SK-N-SH treated with all-trans-retinoic acid at 6 μM for 48 hours (cell line): ENCODE data around the gene ARHGAP29.

Experiments
- ATAC-seq: fragments of 200-7000 bp; cut with Tn5 transposase; 3 replicates; pipeline ENCODE4 v1.9.1; 2020; ENCODE audit warnings: mild to moderate bottlenecking, moderate library complexity
- ARNTL ChIP-seq: fragments of 450-650 bp; formaldehyde crosslinking; IDR thresholded peaks from 2 replicates; pipeline ENCODE4 v1.5.0; 2020; ENCODE audit warnings: low read depth, mild to moderate bottlenecking, moderate library complexity, borderline replicate concordance
- BACH2 ChIP-seq: fragments of 250-450 bp; sonication (Bioruptor Pico); IDR thresholded peaks from 2 replicates; pipeline ENCODE4 v1.9.0; 2021; ENCODE audit warnings: mild to moderate bottlenecking, borderline replicate concordance
- CSDC2 ChIP-seq: fragments of 250-450 bp; sonication (Bioruptor Pico); IDR thresholded peaks from 2 replicates; pipeline ENCODE4 v1.5.0; 2020; ENCODE audit warnings: mild to moderate bottlenecking, moderate library complexity
- ESRRG ChIP-seq: fragments of 250-450 bp; sonication (Bioruptor Pico); IDR thresholded peaks from 2 replicates; pipeline ENCODE4 v1.6.1; 2021; ENCODE audit warnings: mild to moderate bottlenecking
- GLIS3 ChIP-seq: fragments of 250-450 bp; sonication (Bioruptor Pico); IDR thresholded peaks from 2 replicates; pipeline ENCODE4 v1.5.0; 2020; ENCODE audit warnings: mild to moderate bottlenecking, moderate library complexity
- ISL1 ChIP-seq: fragments of 250-450 bp; sonication (Bioruptor Pico); IDR thresholded peaks from 2 replicates; pipeline ENCODE4 v2.1.2; 2022; ENCODE audit warnings: mild to moderate bottlenecking, moderate library complexity
- OSR1 ChIP-seq: fragments of 250-450 bp; sonication (Bioruptor Pico); IDR thresholded peaks from 2 replicates; pipeline ENCODE4 v1.8.0; 2022; ENCODE audit warnings: moderate library complexity, mild to moderate bottlenecking, inconsistent platforms
- PPARA ChIP-seq: fragments of 250-450 bp; sonication (Bioruptor Pico); IDR thresholded peaks from 2 replicates; pipeline ENCODE4 v1.5.0; 2020; ENCODE audit warnings: mild to moderate bottlenecking, borderline replicate concordance
- RARB ChIP-seq: fragments of 250-450 bp; sonication (Bioruptor Pico); IDR thresholded peaks from 2 replicates; pipeline ENCODE4 v1.8.0; 2021; ENCODE audit warnings: mild to moderate bottlenecking, moderate library complexity
- SNAI2 ChIP-seq: fragments of 250-450 bp; sonication (Bioruptor Pico); IDR thresholded peaks from 2 replicates; pipeline ENCODE4 v1.5.0; 2020; ENCODE audit warnings: mild to moderate bottlenecking, moderate library complexity
- TCF4 ChIP-seq: fragments of 250-450 bp; sonication (Bioruptor Pico); IDR thresholded peaks from 2 replicates; pipeline ENCODE4 v1.8.0; 2021; ENCODE audit warnings: mild to moderate bottlenecking, moderate library complexity, borderline replicate concordance
- TOX ChIP-seq: fragments of 250-450 bp; sonication (Bioruptor Pico); IDR thresholded peaks from 2 replicates; pipeline ENCODE4 v1.8.0; 2021; ENCODE audit warnings: mild to moderate bottlenecking, moderate library complexity, borderline replicate concordance
- ZC3H10 ChIP-seq: fragments of 250-450 bp; sonication (Bioruptor Pico); IDR thresholded peaks from 2 replicates; pipeline ENCODE4 v1.5.1; 2021; ENCODE audit warnings: mild to moderate bottlenecking, moderate library complexity
- ZFP30 ChIP-seq: fragments of 450-650 bp; formaldehyde crosslinking; IDR thresholded peaks from 2 replicates; pipeline ENCODE4 v1.5.0; 2022; ENCODE audit warnings: mild to moderate bottlenecking, moderate library complexity
- ZNF565 ChIP-seq: fragments of 450-650 bp; formaldehyde crosslinking; conservative IDR thresholded peaks from 2 replicates; pipeline ENCODE4 v1.5.0; 2020; ENCODE audit warnings: low read depth, mild to moderate bottlenecking, moderate library complexity
- ZNF70 ChIP-seq: fragments of 450-650 bp; formaldehyde crosslinking; IDR thresholded peaks from 2 replicates; pipeline ENCODE4 v1.5.0; 2020; ENCODE audit warnings: mild to moderate bottlenecking, moderate library complexity
- ZNF8 ChIP-seq: fragments of 450-650 bp; formaldehyde crosslinking; IDR thresholded peaks from 2 replicates; pipeline ENCODE4 v1.5.0; 2020; ENCODE audit warnings: mild to moderate bottlenecking, moderate library complexity
- TF ChIP-seq, protein P1 (sequence below): fragments of 250-450 bp; sonication (Bioruptor Pico); IDR thresholded peaks from 2 replicates; pipeline ENCODE4 v1.5.1; 2021; ENCODE audit warnings: mild to moderate bottlenecking, moderate library complexity
- TF ChIP-seq, protein P2 (sequence below): fragments of 250-450 bp; sonication (Bioruptor Pico); IDR thresholded peaks from 2 replicates; pipeline ENCODE4 v1.5.0; 2020; ENCODE audit warnings: mild to moderate bottlenecking, moderate library complexity
- TF ChIP-seq, protein P3 (sequence below): fragments of 250-450 bp; sonication (Bioruptor Pico); IDR thresholded peaks from 2 replicates; pipeline ENCODE4 v1.8.0; 2020; ENCODE audit warnings: mild to moderate bottlenecking, moderate library complexity, borderline replicate concordance
- TF ChIP-seq, protein P4 (sequence below): fragments of 250-450 bp; sonication (Bioruptor Pico); IDR thresholded peaks from 2 replicates; pipeline ENCODE4 v1.5.1; 2020; ENCODE audit warnings: low read depth, mild to moderate bottlenecking, moderate library complexity
- TF ChIP-seq, protein P5 (sequence below): fragments of 250-450 bp; sonication (Bioruptor Pico); IDR thresholded peaks from 2 replicates; pipeline ENCODE4 v1.8.0; 2021; ENCODE audit warnings: low read depth, mild to moderate bottlenecking, moderate library complexity, borderline replicate concordance

The ARHGAP29 gene

DNA sequence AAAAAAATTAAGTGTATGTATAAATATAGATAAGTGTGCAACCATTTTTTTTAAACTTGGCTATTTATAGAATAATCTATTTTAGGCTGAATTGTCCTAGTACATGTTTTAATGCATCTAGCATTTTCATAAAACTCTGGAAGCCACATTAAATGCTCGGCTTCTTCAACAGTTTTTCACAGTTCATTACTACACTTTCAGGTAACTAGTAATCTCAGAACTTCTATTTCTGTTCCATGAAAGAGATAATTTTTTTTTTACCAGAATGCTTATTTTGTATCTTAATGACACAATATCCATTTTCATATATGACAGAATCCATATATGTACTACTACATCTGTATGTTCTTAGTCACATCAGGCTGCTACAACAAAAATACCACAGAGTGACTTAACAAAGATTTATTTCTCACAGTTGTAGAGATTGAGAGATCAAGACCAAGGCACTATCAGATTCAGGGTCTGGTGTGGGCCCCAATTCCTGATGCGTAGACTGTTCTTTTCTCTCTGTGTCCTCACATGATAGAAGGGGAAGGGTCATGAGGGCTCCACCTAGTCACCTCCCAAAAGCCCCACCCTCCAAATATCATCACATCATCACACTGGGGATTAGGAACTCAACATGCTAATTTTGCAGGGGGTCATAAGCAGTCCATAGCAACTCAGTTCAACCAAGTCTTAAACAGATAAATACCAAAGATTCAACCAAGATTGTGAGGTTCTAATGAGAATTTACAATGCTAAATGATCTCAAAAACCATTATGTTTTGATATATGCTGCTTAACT lies 43.1 kb downstream of the ARHGAP29 start (continued):
- TF ChIP-seq ZC3H10 (no peak), SNAI2 (CRISPR knock-in tag) (no peak)

DNA sequence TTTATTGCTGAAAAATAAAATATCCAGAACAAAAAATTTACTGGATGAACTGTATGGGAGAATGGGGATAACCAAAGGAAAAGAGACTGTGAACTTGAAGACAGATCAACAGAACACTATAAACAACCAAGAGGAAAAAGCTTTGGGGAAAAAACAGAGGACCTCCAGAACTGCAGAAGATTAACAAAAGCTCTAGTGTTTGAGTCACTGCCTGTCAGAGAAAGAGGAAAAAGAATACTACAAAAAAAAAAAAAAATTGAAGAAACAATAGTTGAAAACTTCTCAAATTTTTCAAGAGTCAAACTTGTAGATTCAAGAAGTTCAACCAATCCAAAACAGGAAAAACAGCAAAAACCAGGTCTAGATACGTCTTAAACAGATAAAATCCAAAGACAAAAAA lies 44.3 kb downstream of the ARHGAP29 start:
- TF ChIP-seq ZFP30 (CRISPR knock-in tag) (no peak), ZNF70 (CRISPR knock-in tag) (no peak), ESRRG (CRISPR knock-in tag) (no peak), TOX (CRISPR knock-in tag) (no peak), PPARA (CRISPR knock-in tag) (no peak), ARNTL (CRISPR knock-in tag) (no peak), CSDC2 (no peak), BACH2 (no peak), ISL1 (CRISPR knock-in tag) (no peak)
- TF ChIP-seq, protein P1, sequence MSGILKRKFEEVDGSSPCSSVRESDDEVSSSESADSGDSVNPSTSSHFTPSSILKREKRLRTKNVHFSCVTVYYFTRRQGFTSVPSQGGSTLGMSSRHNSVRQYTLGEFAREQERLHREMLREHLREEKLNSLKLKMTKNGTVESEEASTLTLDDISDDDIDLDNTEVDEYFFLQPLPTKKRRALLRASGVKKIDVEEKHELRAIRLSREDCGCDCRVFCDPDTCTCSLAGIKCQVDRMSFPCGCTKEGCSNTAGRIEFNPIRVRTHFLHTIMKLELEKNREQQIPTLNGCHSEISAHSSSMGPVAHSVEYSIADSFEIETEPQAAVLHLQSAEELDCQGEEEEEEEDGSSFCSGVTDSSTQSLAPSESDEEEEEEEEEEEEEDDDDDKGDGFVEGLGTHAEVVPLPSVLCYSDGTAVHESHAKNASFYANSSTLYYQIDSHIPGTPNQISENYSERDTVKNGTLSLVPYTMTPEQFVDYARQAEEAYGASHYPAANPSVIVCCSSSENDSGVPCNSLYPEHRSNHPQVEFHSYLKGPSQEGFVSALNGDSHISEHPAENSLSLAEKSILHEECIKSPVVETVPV (CRISPR knock-in tag) = no peak
- ATAC-seq = no peak

DNA sequence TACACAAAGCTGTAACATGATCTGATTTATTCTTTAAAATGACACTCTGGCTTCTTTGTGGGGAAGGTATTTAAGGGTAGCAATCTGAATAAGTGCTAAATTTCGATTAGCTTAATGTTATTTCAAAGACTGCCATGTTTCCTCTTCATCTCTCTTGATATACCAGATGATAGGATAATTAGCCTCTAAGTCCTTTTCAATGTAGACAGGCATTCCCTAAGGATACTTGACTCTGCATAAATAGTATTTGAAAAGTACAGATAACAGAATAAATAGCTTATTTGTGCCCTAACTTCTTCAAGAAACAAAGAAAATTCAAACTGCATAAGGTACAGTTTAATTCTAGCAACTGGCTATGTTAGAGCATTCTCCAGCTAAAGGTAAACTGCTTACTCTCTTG lies 46.2 kb downstream of the ARHGAP29 start:
- TF ChIP-seq, protein P2, sequence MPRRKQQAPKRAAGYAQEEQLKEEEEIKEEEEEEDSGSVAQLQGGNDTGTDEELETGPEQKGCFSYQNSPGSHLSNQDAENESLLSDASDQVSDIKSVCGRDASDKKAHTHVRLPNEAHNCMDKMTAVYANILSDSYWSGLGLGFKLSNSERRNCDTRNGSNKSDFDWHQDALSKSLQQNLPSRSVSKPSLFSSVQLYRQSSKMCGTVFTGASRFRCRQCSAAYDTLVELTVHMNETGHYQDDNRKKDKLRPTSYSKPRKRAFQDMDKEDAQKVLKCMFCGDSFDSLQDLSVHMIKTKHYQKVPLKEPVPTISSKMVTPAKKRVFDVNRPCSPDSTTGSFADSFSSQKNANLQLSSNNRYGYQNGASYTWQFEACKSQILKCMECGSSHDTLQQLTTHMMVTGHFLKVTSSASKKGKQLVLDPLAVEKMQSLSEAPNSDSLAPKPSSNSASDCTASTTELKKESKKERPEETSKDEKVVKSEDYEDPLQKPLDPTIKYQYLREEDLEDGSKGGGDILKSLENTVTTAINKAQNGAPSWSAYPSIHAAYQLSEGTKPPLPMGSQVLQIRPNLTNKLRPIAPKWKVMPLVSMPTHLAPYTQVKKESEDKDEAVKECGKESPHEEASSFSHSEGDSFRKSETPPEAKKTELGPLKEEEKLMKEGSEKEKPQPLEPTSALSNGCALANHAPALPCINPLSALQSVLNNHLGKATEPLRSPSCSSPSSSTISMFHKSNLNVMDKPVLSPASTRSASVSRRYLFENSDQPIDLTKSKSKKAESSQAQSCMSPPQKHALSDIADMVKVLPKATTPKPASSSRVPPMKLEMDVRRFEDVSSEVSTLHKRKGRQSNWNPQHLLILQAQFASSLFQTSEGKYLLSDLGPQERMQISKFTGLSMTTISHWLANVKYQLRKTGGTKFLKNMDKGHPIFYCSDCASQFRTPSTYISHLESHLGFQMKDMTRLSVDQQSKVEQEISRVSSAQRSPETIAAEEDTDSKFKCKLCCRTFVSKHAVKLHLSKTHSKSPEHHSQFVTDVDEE (CRISPR knock-in tag) = no peak
- TF ChIP-seq PPARA (CRISPR knock-in tag) (no peak), RARB (CRISPR knock-in tag) (no peak)
- no peak for ATAC-seq

DNA sequence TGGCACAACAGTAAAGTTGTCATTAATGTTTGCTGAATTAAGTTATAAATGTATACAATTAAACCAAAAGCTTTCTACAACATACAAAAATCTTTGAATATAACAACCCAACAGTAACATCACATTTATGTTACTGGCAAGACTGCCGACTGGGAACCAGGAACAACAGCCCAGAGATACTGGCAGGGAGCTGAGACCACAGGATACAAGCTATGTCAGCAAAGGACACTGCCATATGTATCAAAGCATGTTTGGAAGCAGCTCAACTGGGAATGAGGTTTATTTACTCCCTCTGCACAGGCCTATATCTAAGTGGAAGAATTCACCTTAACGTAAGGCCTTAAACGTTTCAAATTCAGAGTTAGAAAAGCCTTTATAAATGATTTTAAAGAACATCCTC lies 50.4 kb downstream of the ARHGAP29 start:
- no peak for ATAC-seq
- TF ChIP-seq RARB (CRISPR knock-in tag) (no peak), OSR1 (CRISPR knock-in tag) (no peak), ZNF70 (CRISPR knock-in tag) (no peak), TCF4 (CRISPR knock-in tag) (no peak), PPARA (CRISPR knock-in tag) (no peak), ZNF565 (no peak), ESRRG (CRISPR knock-in tag) (no peak), ISL1 (CRISPR knock-in tag) (no peak), CSDC2 (no peak), ZC3H10 (no peak), ZNF8 (CRISPR knock-in tag) (no peak), TOX (CRISPR knock-in tag) (no peak), GLIS3 (CRISPR knock-in tag) (no peak)
- TF ChIP-seq, protein P1 (CRISPR knock-in tag) = no peak
- TF ChIP-seq, protein P3, sequence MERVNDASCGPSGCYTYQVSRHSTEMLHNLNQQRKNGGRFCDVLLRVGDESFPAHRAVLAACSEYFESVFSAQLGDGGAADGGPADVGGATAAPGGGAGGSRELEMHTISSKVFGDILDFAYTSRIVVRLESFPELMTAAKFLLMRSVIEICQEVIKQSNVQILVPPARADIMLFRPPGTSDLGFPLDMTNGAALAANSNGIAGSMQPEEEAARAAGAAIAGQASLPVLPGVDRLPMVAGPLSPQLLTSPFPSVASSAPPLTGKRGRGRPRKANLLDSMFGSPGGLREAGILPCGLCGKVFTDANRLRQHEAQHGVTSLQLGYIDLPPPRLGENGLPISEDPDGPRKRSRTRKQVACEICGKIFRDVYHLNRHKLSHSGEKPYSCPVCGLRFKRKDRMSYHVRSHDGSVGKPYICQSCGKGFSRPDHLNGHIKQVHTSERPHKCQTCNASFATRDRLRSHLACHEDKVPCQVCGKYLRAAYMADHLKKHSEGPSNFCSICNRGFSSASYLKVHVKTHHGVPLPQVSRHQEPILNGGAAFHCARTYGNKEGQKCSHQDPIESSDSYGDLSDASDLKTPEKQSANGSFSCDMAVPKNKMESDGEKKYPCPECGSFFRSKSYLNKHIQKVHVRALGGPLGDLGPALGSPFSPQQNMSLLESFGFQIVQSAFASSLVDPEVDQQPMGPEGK = no peak
- TF ChIP-seq, protein P2 (CRISPR knock-in tag) = no peak
- TF ChIP-seq, protein P4, sequence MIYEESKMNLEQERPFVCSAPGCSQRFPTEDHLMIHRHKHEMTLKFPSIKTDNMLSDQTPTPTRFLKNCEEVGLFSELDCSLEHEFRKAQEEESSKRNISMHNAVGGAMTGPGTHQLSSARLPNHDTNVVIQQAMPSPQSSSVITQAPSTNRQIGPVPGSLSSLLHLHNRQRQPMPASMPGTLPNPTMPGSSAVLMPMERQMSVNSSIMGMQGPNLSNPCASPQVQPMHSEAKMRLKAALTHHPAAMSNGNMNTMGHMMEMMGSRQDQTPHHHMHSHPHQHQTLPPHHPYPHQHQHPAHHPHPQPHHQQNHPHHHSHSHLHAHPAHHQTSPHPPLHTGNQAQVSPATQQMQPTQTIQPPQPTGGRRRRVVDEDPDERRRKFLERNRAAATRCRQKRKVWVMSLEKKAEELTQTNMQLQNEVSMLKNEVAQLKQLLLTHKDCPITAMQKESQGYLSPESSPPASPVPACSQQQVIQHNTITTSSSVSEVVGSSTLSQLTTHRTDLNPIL (CRISPR knock-in tag) = no peak
- TF ChIP-seq, protein P5, sequence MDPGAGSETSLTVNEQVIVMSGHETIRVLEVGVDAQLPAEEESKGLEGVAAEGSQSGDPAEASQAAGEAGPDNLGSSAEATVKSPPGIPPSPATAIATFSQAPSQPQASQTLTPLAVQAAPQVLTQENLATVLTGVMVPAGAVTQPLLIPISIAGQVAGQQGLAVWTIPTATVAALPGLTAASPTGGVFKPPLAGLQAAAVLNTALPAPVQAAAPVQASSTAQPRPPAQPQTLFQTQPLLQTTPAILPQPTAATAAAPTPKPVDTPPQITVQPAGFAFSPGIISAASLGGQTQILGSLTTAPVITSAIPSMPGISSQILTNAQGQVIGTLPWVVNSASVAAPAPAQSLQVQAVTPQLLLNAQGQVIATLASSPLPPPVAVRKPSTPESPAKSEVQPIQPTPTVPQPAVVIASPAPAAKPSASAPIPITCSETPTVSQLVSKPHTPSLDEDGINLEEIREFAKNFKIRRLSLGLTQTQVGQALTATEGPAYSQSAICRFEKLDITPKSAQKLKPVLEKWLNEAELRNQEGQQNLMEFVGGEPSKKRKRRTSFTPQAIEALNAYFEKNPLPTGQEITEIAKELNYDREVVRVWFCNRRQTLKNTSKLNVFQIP = no peak
